ENCODE results near the gene HDAC9.

GRCh38 chr7:18520450-18521235 is 25.1 kb downstream of the HDAC9 start:
- TF ChIP-seq CTCF (IDR thresholded peaks at IDR 0.05), result no peak
- no peak for TF ChIP-seq POLR2A (IDR thresholded peaks at IDR 0.05)

Data from adrenal gland (tissue), 5 donors.